ENCODE results near the gene CADM4.
A peak's percentile ranks its signal among the peaks of the same experiment; 100 is the strongest.

The CADM4 gene

GRCh38 chr19:43598445-43599240, 41.0 kb downstream of the CADM4 start:
- H3K27ac ChIP-seq (ENCODE audit: low read depth, low read length): no peak overlapping the region
- H3K9me3 ChIP-seq (ENCODE audit: low read length): no peaks in the 10 kb centered on the region
- no peak overlapping the region for H3K9ac ChIP-seq (ENCODE audit: low read length)
- H3K27me3 ChIP-seq (ENCODE audit: control insufficient read depth in 1 of 2, insufficient read depth in 2 of 2, low read length in 2 of 2): no peaks in the 10 kb centered on the region
- peaks cover 20% of the 10 kb centered on the region for H3K36me3 ChIP-seq (ENCODE audit: insufficient read depth, low read length)
- peaks cover 28% of the 10 kb centered on the region for H3K4me1 ChIP-seq (ENCODE audit: insufficient read depth, low read length)
- no peak overlapping the region for H3K4me3 ChIP-seq (ENCODE audit: low read depth in 1 of 2, low read length in 2 of 2)

GRCh38 chr19:43597876-43598275, 41.8 kb downstream of the CADM4 start:
- Histone ChIP-seq H3K27me3 (ENCODE audit: control insufficient read depth in 1 of 2, insufficient read depth in 2 of 2, low read length in 2 of 2) (no peaks in the 10 kb centered on the region), H3K4me3 (ENCODE audit: low read depth in 1 of 2, low read length in 2 of 2) (no peak overlapping the region), H3K9me3 (ENCODE audit: low read length) (no peaks in the 10 kb centered on the region), H3K36me3 (ENCODE audit: insufficient read depth, low read length) (peaks cover 27% of the 10 kb centered on the region), H3K27ac (ENCODE audit: low read depth, low read length) (no peak overlapping the region), H3K4me1 (ENCODE audit: insufficient read depth, low read length) (peaks cover 33% of the 10 kb centered on the region), H3K9ac (ENCODE audit: low read length) (no peak overlapping the region)

GRCh38 chr19:43596842-43597461, 42.7 kb downstream of the CADM4 start:
- H3K27ac ChIP-seq (ENCODE audit: low read depth, low read length): peak overlapping the region; percentile 98
- H3K4me1 ChIP-seq (ENCODE audit: insufficient read depth, low read length): peaks cover 33% of the 10 kb centered on the region
- H3K4me3 ChIP-seq (ENCODE audit: low read depth in 1 of 2, low read length in 2 of 2): peak overlapping the region; percentile 75 to 80
- H3K9me3 ChIP-seq (ENCODE audit: low read length): no peaks in the 10 kb centered on the region
- H3K36me3 ChIP-seq (ENCODE audit: insufficient read depth, low read length): peaks cover 33% of the 10 kb centered on the region
- H3K27me3 ChIP-seq (ENCODE audit: control insufficient read depth in 1 of 2, insufficient read depth in 2 of 2, low read length in 2 of 2): no peaks in the 10 kb centered on the region
- peak overlapping the region; percentile 62 for H3K9ac ChIP-seq (ENCODE audit: low read length)

- H3K9ac ChIP-seq (ENCODE audit: low read length): peak within 1 kb of the TSS; percentile 88
- peaks cover 31% of the 10 kb centered on the region for H3K36me3 ChIP-seq (ENCODE audit: insufficient read depth, low read length)
- peak within 1 kb of the TSS; percentile 98 for H3K27ac ChIP-seq (ENCODE audit: low read depth, low read length)
- H3K9me3 ChIP-seq (ENCODE audit: low read length): no peaks in the 10 kb centered on the region
- H3K4me3 ChIP-seq (ENCODE audit: low read depth in 1 of 2, low read length in 2 of 2): peak within 1 kb of the TSS; percentile 77 to 88
- peaks cover 33% of the 10 kb centered on the region for H3K4me1 ChIP-seq (ENCODE audit: insufficient read depth, low read length)
- no peaks in the 10 kb centered on the region for H3K27me3 ChIP-seq (ENCODE audit: control insufficient read depth in 1 of 2, insufficient read depth in 2 of 2, low read length in 2 of 2)
Observed at GRCh38 chr19:43595999-43596841, 43.4 kb downstream of the CADM4 start, which contains the start of the genes IRGQ and ZNF576. TSS of gene IRGQ (minus strand) at chr19:43596134. CDS start at chr19:43595338, 796 bp downstream. TSS of gene ZNF576 (plus strand) at chr19:43596595. CDS start at chr19:43597109, 514 bp downstream.

GRCh38 chr19:43595605-43595998, 44.0 kb downstream of the CADM4 start:
- Histone ChIP-seq H3K4me3 (ENCODE audit: low read depth in 1 of 2, low read length in 2 of 2) (peak overlapping the region; percentile 77 to 88), H3K9ac (ENCODE audit: low read length) (peak overlapping the region; percentile 88), H3K27ac (ENCODE audit: low read depth, low read length) (peak overlapping the region; percentile 94), H3K36me3 (ENCODE audit: insufficient read depth, low read length) (peaks cover 27% of the 10 kb centered on the region), H3K9me3 (ENCODE audit: low read length) (no peaks in the 10 kb centered on the region), H3K27me3 (ENCODE audit: control insufficient read depth in 1 of 2, insufficient read depth in 2 of 2, low read length in 2 of 2) (no peaks in the 10 kb centered on the region), H3K4me1 (ENCODE audit: insufficient read depth, low read length) (peaks cover 33% of the 10 kb centered on the region)

GRCh38 chr19:43594710-43595604, 44.7 kb downstream of the CADM4 start:
- no peaks in the 10 kb centered on the region for H3K27me3 ChIP-seq (ENCODE audit: control insufficient read depth in 1 of 2, insufficient read depth in 2 of 2, low read length in 2 of 2)
- peaks cover 31% of the 10 kb centered on the region for H3K36me3 ChIP-seq (ENCODE audit: insufficient read depth, low read length)
- peak overlapping the region; percentile 94 for H3K27ac ChIP-seq (ENCODE audit: low read depth, low read length)
- H3K9me3 ChIP-seq (ENCODE audit: low read length): no peaks in the 10 kb centered on the region
- H3K4me3 ChIP-seq (ENCODE audit: low read depth in 1 of 2, low read length in 2 of 2): peak overlapping the region; percentile 77 to 88
- H3K9ac ChIP-seq (ENCODE audit: low read length): peak overlapping the region; percentile 88
- H3K4me1 ChIP-seq (ENCODE audit: insufficient read depth, low read length): peaks cover 33% of the 10 kb centered on the region

- H3K27ac ChIP-seq (ENCODE audit: low read depth, low read length): no peak overlapping the region
- H3K4me1 ChIP-seq (ENCODE audit: insufficient read depth, low read length): peaks cover 33% of the 10 kb centered on the region
- H3K36me3 ChIP-seq (ENCODE audit: insufficient read depth, low read length): peaks cover 29% of the 10 kb centered on the region
- no peak overlapping the region for H3K9ac ChIP-seq (ENCODE audit: low read length)
- H3K9me3 ChIP-seq (ENCODE audit: low read length): no peaks in the 10 kb centered on the region
- peak overlapping the region; percentile 77 to 88 for H3K4me3 ChIP-seq (ENCODE audit: low read depth in 1 of 2, low read length in 2 of 2)
- H3K27me3 ChIP-seq (ENCODE audit: control insufficient read depth in 1 of 2, insufficient read depth in 2 of 2, low read length in 2 of 2): no peaks in the 10 kb centered on the region
Observed at GRCh38 chr19:43594081-43594697, 45.5 kb downstream of the CADM4 start.

GRCh38 chr19:43592800-43593350, 46.8 kb downstream of the CADM4 start:
- peaks cover 25% of the 10 kb centered on the region for H3K36me3 ChIP-seq (ENCODE audit: insufficient read depth, low read length)
- H3K27ac ChIP-seq (ENCODE audit: low read depth, low read length): no peak overlapping the region
- H3K9ac ChIP-seq (ENCODE audit: low read length): no peak overlapping the region
- no peaks in the 10 kb centered on the region for H3K27me3 ChIP-seq (ENCODE audit: control insufficient read depth in 1 of 2, insufficient read depth in 2 of 2, low read length in 2 of 2)
- H3K4me1 ChIP-seq (ENCODE audit: insufficient read depth, low read length): peaks cover 30% of the 10 kb centered on the region
- no peak overlapping the region for H3K4me3 ChIP-seq (ENCODE audit: low read depth in 1 of 2, low read length in 2 of 2)
- H3K9me3 ChIP-seq (ENCODE audit: low read length): no peaks in the 10 kb centered on the region

GRCh38 chr19:43591904-43592772, 47.5 kb downstream of the CADM4 start:
- Histone ChIP-seq H3K9me3 (ENCODE audit: low read length) (no peaks in the 10 kb centered on the region), H3K27ac (ENCODE audit: low read depth, low read length) (no peak overlapping the region), H3K9ac (ENCODE audit: low read length) (no peak overlapping the region), H3K4me3 (ENCODE audit: low read depth in 1 of 2, low read length in 2 of 2) (no peak overlapping the region), H3K4me1 (ENCODE audit: insufficient read depth, low read length) (peaks cover 22% of the 10 kb centered on the region), H3K36me3 (ENCODE audit: insufficient read depth, low read length) (peaks cover 25% of the 10 kb centered on the region), H3K27me3 (ENCODE audit: control insufficient read depth in 1 of 2, insufficient read depth in 2 of 2, low read length in 2 of 2) (no peaks in the 10 kb centered on the region)

Data from muscle layer of colon (tissue), 2 donors.